Testis (tissue), 2 donors: ENCODE results near the gene KIR2DL4.

Experiments used
- POLR2A ChIP-seq: fragments of 450-650 bp; IDR thresholded peaks from one replicate; pipeline ENCODE4 v1.6.1; 2017; ENCODE audit warnings: antibody characterized with exemption, mild to moderate bottlenecking, moderate library complexity
- TF ChIP-seq, protein P1 (sequence below), 3 experiments: fragments of 450-650 bp in 2 of 3; fragments of 200-600 bp in 1 of 3; sonication (generic) in 1 of 3; IDR thresholded peaks; one replicate each; pipeline ENCODE4 v1.5.1; 2016 to 2019; ENCODE audit warnings: antibody characterized with exemption in 3 of 3, mild to moderate bottlenecking in 2 of 3, moderate library complexity in 1 of 3

- TF ChIP-seq, protein P1, sequence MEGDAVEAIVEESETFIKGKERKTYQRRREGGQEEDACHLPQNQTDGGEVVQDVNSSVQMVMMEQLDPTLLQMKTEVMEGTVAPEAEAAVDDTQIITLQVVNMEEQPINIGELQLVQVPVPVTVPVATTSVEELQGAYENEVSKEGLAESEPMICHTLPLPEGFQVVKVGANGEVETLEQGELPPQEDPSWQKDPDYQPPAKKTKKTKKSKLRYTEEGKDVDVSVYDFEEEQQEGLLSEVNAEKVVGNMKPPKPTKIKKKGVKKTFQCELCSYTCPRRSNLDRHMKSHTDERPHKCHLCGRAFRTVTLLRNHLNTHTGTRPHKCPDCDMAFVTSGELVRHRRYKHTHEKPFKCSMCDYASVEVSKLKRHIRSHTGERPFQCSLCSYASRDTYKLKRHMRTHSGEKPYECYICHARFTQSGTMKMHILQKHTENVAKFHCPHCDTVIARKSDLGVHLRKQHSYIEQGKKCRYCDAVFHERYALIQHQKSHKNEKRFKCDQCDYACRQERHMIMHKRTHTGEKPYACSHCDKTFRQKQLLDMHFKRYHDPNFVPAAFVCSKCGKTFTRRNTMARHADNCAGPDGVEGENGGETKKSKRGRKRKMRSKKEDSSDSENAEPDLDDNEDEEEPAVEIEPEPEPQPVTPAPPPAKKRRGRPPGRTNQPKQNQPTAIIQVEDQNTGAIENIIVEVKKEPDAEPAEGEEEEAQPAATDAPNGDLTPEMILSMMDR (IDR thresholded peaks at IDR 0.05) = no peak
- no peak for TF ChIP-seq POLR2A
These were observed 1.2 kb downstream of the KIR2DL4 start for GRCh38 chr19:54804571-54804970.
